ENCODE results near the gene LRMDA.

The LRMDA gene

GRCh38 chr10:75589895-75590654 is 158.7 kb downstream of the LRMDA start:
- DNase-seq (ENCODE audit: low read depth), result no peak
- H3K4me3 ChIP-seq (ENCODE audit: low read depth, low read length), result no peak overlapping the region
- TF ChIP-seq CTCF (IDR thresholded peaks at IDR 0.05; ENCODE audit: control insufficient read depth, extremely low read depth, insufficient read depth), result no peak

- TF ChIP-seq CTCF (IDR thresholded peaks at IDR 0.05; ENCODE audit: control insufficient read depth, extremely low read depth, insufficient read depth), result no peak
- no peak overlapping the region for H3K4me3 ChIP-seq (ENCODE audit: low read depth, low read length)
- no peak for DNase-seq (ENCODE audit: low read depth)
Measured at GRCh38 chr10:75592151-75592787, 160.8 kb downstream of the LRMDA start.

DNA sequence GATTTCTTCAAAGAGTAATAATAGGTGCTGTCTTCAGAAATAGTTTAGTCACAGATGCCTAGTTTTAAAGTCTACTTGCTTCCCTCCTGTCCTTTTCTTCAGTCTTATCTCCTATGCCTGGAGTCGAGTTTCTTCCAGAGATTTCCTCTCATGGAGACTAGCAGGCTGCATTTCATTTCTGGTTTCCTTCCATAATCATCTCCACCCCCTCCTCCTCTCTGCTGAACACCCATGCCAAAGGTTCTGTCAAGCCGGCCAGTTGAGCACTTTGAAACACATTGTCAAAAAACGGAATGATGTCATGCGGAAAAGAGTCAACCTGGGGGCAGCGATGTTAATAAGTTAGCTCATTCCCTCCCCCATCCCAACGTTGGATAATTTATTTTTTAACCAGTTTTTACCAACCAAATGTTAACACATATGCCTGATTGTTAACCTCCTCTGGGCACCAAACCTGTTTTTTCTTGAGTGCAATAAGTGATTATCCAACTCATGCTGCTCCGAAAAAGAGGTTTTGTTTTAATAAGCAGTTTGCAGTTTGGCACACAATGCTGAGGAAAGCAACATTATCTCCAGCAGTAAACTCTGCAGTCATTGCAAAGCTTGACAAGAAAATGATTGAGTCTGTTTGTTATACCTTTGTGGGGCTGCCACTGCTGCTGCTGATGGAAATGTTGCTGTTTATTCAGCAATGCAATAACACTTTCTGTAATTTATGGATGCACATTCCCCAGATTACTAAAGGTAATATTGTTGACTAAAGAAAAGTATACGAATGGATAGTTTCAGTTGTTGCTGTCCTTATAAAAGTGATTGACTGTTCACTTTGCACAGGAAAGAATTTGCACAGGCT is 161.6 kb downstream of the LRMDA start:
- no peak for DNase-seq (ENCODE audit: low read depth)
- TF ChIP-seq CTCF (IDR thresholded peaks at IDR 0.05; ENCODE audit: control insufficient read depth, extremely low read depth, insufficient read depth), result no peak
- no peak overlapping the region for H3K4me3 ChIP-seq (ENCODE audit: low read depth, low read length)

- DNase-seq (ENCODE audit: low read depth), result no peak
Measured at GRCh38 chr10:75593692-75594556, 162.5 kb downstream of the LRMDA start.

DNA sequence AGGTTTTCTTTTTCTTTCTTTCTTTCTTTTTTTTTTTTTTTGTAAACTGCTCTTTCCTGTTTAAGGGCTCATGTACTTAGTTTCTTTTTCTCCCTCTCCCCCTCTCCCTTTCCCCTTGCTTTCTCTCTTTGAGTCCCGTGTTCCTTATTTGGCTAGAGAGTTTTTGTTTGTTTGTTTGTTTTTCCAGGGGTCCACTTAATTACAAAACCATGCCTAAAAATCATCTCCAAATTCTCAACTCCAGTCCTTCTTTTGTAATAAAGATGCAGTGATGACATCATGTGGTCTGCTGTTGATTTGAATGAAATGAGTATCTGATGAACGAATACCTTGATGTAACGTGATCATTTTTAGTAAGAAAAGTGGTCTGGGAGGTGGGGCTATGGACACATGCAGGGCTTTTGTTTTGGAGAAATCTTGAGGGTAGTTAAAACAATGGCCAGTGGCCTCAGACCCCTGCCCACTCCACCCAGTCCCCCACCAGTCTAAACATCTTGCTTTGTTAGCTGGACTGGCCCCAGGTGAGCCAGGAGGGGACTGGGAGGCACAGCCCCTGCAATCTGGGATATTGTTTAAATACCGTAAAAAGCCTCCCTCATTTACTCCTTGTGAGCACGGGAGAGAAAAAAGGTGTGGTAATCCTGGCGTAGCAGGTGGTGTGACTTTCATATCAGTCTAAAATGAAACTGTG is 165.7 kb downstream of the LRMDA start:
- no peak for TF ChIP-seq CTCF (IDR thresholded peaks at IDR 0.05; ENCODE audit: control insufficient read depth, extremely low read depth, insufficient read depth)
- DNase-seq (ENCODE audit: low read depth), result no peak
- no peak overlapping the region for H3K4me3 ChIP-seq (ENCODE audit: low read depth, low read length)

More at GRCh38 chr10:75593692-75594556, 162.5 kb downstream of the LRMDA start:
- peak; percentile 34; the same call in 1 of the 2 replicates for TF ChIP-seq CTCF (IDR thresholded peaks at IDR 0.05; ENCODE audit: control insufficient read depth, extremely low read depth, insufficient read depth)
- H3K4me3 ChIP-seq (ENCODE audit: low read depth, low read length), result no peak overlapping the region

Measured in LNCaP clone FGC (cell line).